ENCODE results near the gene CTBP1. TPM values are rescaled to one million over a fixed set of nuclear protein-coding genes. Genes with fewer than 3 reads are reported as not detected.

The CTBP1 gene
- total and polyA plus RNA-seq, 2 of the 8 experiments (the other 6 are each of a cell fraction or from before 2014, with no cell fraction given) = 128 to 185 TPM

GRCh38 chr4:1210971-1211370 lies 38.0 kb downstream of the CTBP1 start:
- H4K91ac ChIP-seq (replicated peaks; ENCODE audit: insufficient read length, low read length) = no peak overlapping the region
- no peak overlapping the region for H3K23ac ChIP-seq (ENCODE audit: insufficient read length)
- H3K79me2 ChIP-seq (ENCODE audit: control insufficient read depth in 1 of 2, insufficient read depth in 2 of 2, low read length in 2 of 2) = no peaks in the 10 kb centered on the region
- H2BK120ac ChIP-seq (replicated peaks; ENCODE audit: low read depth, low read length) = no peak overlapping the region
- TF ChIP-seq GTF2F1 (IDR thresholded peaks at IDR 0.05; ENCODE audit: borderline replicate concordance, low read depth, low read length) = no peak
- TF ChIP-seq E2F6 (IDR thresholded peaks at IDR 0.05) = no peak
- TF ChIP-seq JUN (IDR thresholded peaks at IDR 0.05; ENCODE audit: low read depth, low read length) = no peak
- no peak for TF ChIP-seq FOSL1 (IDR thresholded peaks at IDR 0.05; ENCODE audit: insufficient read depth, low read depth, low read length)
- TF ChIP-seq GABPA (IDR thresholded peaks at IDR 0.05; ENCODE audit: borderline replicate concordance, insufficient read depth, low read length) = no peak
- no peak for TF ChIP-seq RXRA (IDR thresholded peaks at IDR 0.05; ENCODE audit: insufficient read depth, low read depth, low read length)
- TF ChIP-seq SRF (IDR thresholded peaks at IDR 0.05; ENCODE audit: low read depth, low read length) = no peak
- TF ChIP-seq KDM5A (IDR thresholded peaks at IDR 0.05; ENCODE audit: low read length) = no peak
- no peak for TF ChIP-seq TEAD4 (IDR thresholded peaks at IDR 0.05; ENCODE audit: low read depth, low read length)
- no peak for TF ChIP-seq PHF8 (conservative IDR thresholded peaks at IDR 0.05; ENCODE audit: low read depth, low read length)
- no peak for TF ChIP-seq EP300 (IDR thresholded peaks at IDR 0.05; ENCODE audit: borderline replicate concordance in 1 of 2, low read depth in 2 of 2, low read length in 2 of 2)
- no peak for TF ChIP-seq KDM4A (IDR thresholded peaks at IDR 0.05; ENCODE audit: low read depth, low read length, severe bottlenecking)
- TF ChIP-seq RAD21 (IDR thresholded peaks at IDR 0.05 in 1 of 2, conservative IDR thresholded peaks at IDR 0.05 in 1 of 2; ENCODE audit: low read depth in 2 of 2, low read length in 2 of 2) = no peak
- H4K20me1 ChIP-seq (replicated peaks in 1 of 2; ENCODE audit: control insufficient read depth in 1 of 2, insufficient read depth in 2 of 2, low read length in 2 of 2) = peaks cover 5 to 10% of the 10 kb centered on the region in 2 experiments
- H3K23me2 ChIP-seq (ENCODE audit: low read depth, low read length) = no peaks in the 10 kb centered on the region
- H3K27me3 ChIP-seq (replicated peaks in 1 of 4; ENCODE audit: control insufficient read depth in 3 of 4, extremely low read depth in 1 of 4, insufficient read depth in 3 of 4, low read length in 3 of 4) = no peaks in the 10 kb centered on the region
- H4K8ac ChIP-seq (ENCODE audit: extremely low read depth, insufficient read depth, low read length) = peak overlapping the region; percentile 77; the same call in 1 of the 2 replicates
- H3K4me3 ChIP-seq (ENCODE audit: extremely low read depth in 1 of 4, insufficient read depth in 2 of 4, low read depth in 3 of 4, low read length in 4 of 4) = no peak overlapping the region
- H3K79me1 ChIP-seq (ENCODE audit: low read depth, low read length) = peaks cover 2% of the 10 kb centered on the region; the same call in 1 of the 2 replicates
- CTCF ChIA-PET (ENCODE audit: partially characterized antibody) = interaction anchor here (0.6 to 0.8 kb wide), 2 partner anchors 36 to 80 kb away, joined by 3 read pairs; no protein-coding TSS in a partner anchor
- H3K36me3 ChIP-seq (ENCODE audit: control insufficient read depth in 2 of 4, insufficient read depth in 4 of 4, low read length in 3 of 4) = peaks cover 5 to 36% (median 14%) of the 10 kb centered on the region in 4 experiments; a peak in 6 of 8 replicates
- H2AFZ ChIP-seq (ENCODE audit: low read length) = no peak overlapping the region
- H2AK5ac ChIP-seq (ENCODE audit: low read depth, low read length) = no peak overlapping the region
- POLR2A ChIA-PET (ENCODE audit: partially characterized antibody) = no interaction called here
- H3K4me1 ChIP-seq (replicated peaks in 1 of 4; ENCODE audit: control insufficient read depth in 3 of 4, insufficient read depth in 4 of 4, low read length in 3 of 4) = no peaks in the 10 kb centered on the region
- no peak overlapping the region for H2BK12ac ChIP-seq (ENCODE audit: low read depth, low read length)
- H3K18ac ChIP-seq (ENCODE audit: extremely low read depth, low read length) = no peak overlapping the region; the same call in 1 of the 2 replicates
- H4K5ac ChIP-seq (ENCODE audit: insufficient read length, low read depth, low read length) = no peak overlapping the region
- DNase-seq (ENCODE audit: low read depth in 1 of 2, low spot score in 2 of 2) (no peak), FAIRE-seq (no peak)
- no peak overlapping the region for H2BK15ac ChIP-seq (ENCODE audit: low read length)
- H3K27ac ChIP-seq (ENCODE audit: low read depth, low read length) = no peak overlapping the region
- no peak overlapping the region for H3K4me2 ChIP-seq (ENCODE audit: insufficient read depth in 1 of 2, low read depth in 2 of 2, low read length in 2 of 2)
- no peak overlapping the region for H3K56ac ChIP-seq (replicated peaks; ENCODE audit: insufficient read length, low read depth, low read length)
- H3K4ac ChIP-seq (replicated peaks; ENCODE audit: insufficient read length, low read depth, low read length) = no peak overlapping the region
- no peak overlapping the region for H3K9ac ChIP-seq (replicated peaks in 1 of 4; ENCODE audit: extremely low read depth in 1 of 4, low read depth in 3 of 4, low read length in 3 of 4)
- H3K9me3 ChIP-seq (ENCODE audit: insufficient read depth in 2 of 2, low read depth in 1 of 2, low read length in 1 of 2) = no peaks in the 10 kb centered on the region
- no peak overlapping the region for H2BK20ac ChIP-seq (ENCODE audit: low read length)
- H2BK5ac ChIP-seq (ENCODE audit: low read depth, low read length) = no peak overlapping the region
- 96% methylated on average over 9 of the region's 10 CpGs; no CpG with 5 or more reads in 1 of the 2 experiments for WGBS, 2 experiments (ENCODE audit: extremely low coverage in 1 of 2, insufficient coverage in 1 of 2, insufficient read length in 1 of 2, insufficient replicate concordance in 2 of 2, low coverage in 1 of 2, low lambda C conversion rate in 2 of 2, missing lambda C conversion rate in 1 of 2)
- H3K14ac ChIP-seq (ENCODE audit: insufficient read length) = no peak overlapping the region
